Hematopoietic multipotent progenitor cell treated with erythropoietin and hydrocortisone succinate and interleukin-3 and kit ligand, for 8 days (in vitro differentiated cells): ENCODE data around the gene METTL8.
A peak's percentile ranks its signal among the peaks of the same experiment; 100 is the strongest.
"Not testable (repeated sequence)": the region's sequence is repeated elsewhere in the genome, so short reads cannot be mapped to it uniquely, and the experiment has no call there.

Experiments
- DNase-seq: peaks from one replicate; pipeline ENCODE4 v3.0.0-alpha.2; 2015

METTL8 gene

GRCh38 chr2:171422710-171423495 lies 10.9 kb downstream of the METTL8 start:
- DNase-seq, result not testable (repeated sequence)

GRCh38 chr2:171420728-171421563 lies 12.8 kb downstream of the METTL8 start:
- no peak for DNase-seq

- DNase-seq, result no peak
Observed at GRCh38 chr2:171419333-171419732, 14.5 kb downstream of the METTL8 start.

DNA sequence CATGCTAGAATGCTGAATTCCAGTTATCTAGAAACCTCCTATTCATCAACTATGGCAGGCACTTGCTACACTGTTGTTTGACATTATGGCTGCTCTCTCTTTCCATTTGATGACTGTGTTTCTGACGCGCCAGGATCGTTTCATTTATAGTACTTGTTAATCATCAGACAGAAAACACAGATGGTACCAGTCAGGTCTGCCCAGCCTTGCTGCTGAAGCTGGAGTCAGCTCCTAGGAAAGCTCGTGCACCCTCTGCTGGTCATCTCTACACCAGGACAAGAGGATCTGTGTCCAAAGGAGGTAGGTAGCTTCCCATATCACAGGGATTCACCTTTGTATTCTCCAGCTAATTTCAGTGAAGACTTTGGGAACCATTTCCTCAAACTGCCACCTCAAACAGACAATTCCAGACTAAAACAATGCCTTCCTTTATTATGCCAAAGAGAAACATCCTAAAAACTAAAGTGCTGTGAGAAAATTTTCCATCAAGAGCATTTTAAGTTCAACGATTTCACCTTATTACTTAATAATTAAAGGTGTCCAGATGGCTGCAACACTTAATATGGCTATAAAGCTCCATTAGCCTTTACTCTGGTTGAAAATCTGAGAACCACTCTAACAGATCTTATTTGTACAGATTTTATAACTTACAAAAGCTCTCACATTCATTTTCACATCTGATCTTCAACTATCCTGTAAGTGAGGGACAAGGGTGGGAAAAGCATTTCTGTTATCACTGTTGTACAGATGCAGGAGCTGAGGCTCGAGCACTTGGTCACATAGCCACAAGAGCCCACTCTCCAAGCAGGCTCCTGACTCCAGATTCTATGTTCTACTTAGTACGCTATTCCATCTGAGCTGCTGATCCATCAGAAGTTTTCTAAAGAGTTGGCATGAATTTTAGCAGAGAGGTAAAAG lies 17.5 kb downstream of the METTL8 start:
- DNase-seq, result peak; percentile 90

- peak; percentile 90 for DNase-seq
Observed at GRCh38 chr2:171414645-171415044, 19.1 kb downstream of the METTL8 start.

DNA sequence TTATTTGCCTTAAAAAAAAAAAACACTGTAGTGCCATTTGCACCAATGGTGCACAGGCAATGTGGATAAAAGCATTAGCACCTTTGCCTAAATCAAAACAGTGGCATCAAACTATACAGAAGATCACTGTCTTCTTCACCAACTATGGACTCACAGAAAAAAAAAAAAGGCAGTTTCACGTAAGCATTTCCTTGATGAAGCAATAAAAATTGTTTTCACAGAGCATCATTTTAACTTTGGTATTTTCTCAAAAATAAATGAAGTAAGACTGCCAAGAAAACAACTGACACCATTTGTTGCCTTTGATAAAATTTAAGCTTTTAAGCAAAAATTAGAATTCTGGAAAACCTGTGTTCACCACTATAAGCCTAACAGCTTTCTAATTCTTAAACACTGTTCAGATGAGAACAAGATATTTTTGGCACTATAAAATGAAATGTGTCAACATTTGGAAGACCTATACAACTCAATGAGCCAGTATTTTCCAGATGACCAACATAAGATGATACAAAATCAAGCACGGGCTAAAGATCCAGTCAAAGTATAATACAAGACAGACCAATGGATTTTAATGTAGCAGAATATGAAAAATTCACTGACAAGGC lies 21.1 kb downstream of the METTL8 start:
- DNase-seq, result no peak

DNA sequence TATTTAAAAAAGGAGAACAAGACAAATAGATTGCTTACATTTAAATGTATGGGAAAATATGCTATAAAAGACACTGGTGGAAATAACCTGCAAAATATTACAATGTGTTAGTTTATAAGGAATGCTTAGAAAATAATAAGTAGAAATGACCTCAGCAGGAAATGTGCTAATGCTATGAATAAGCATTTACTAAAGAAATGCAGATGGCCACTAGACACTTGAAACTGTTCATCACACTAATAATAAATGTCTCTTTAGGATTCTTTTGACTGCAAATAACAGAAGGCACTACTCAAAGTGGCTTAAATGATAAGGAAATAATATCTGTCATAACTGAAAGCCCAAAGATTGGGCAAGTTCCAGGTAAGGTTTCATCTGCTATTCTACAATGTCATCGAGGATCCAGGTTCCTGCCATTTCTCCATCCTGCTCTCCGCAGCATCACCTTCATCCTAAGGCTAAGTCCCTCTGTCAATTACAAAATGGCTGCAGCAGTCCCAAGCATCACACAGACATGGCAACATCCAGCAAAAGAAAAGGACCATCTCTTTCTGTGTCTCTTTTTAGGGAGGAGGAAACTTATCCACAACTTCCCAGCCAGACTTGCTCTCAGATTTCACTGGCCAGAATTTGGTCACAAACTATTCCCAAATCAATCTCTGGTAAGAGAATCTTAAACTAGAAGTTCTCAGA lies 21.9 kb downstream of the METTL8 start:
- DNase-seq, result no peak

DNA sequence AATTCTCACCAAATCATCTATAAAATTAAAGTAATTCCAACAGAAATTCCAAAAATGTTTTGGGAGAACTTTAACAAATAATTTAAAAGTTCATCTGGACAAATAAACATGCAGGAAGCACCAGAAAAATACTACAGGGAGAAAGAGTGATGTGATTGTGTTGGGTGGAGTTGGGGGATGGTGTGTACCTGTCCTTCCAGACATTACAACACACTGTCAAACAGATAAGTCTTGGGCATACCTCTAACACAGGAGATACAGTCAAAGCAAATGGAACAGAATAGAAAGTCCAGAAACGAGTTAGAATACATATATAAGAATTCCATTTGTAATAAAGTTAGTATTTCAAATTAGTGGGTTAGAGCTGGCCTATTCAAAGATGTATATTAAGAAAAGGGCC lies 22.6 kb downstream of the METTL8 start:
- DNase-seq, result no peak

DNA sequence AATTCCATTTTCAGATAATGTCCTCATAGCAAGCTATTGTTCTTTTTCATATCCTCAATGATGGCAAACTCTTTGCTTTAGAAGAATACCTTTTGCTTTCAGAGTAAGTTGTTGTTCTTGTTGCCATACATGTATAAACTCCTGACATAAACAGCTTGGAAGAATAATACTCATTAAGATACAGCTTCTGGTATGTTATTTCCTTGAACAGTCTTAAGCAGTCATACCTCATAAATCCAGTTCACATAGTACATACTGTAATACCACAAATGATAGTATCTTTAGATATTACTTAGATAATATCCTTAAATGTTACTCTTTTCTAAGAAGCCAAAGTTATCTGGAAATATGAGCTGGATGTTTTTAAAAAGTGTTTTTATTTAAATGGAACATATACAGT lies 23.2 kb downstream of the METTL8 start:
- DNase-seq, result no peak

- no peak for DNase-seq
Observed at GRCh38 chr2:171410101-171410500, 23.7 kb downstream of the METTL8 start.

- DNase-seq, result no peak
Observed at GRCh38 chr2:171409436-171409971, 24.3 kb downstream of the METTL8 start.

DNA sequence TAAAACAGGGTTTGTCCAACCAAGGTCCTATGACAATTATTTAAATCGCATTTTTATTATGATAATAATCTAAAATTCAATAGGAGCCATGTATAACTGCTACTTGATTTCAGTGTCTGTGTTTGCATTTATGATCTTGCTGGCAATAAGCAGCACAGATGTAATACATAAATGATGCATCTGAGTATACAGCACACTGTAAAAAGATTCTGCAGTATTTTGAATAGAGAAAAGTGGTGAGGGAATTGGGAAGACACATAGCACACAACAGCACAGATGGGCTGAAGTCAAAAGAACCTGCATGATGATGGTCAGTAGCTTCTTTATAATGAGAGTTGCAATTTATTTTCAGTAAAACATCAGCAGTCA lies 26.1 kb downstream of the METTL8 start:
- no peak for DNase-seq

- DNase-seq, result no peak
Observed at GRCh38 chr2:171407030-171407675, 26.6 kb downstream of the METTL8 start.

- DNase-seq, result no peak
Observed at GRCh38 chr2:171406044-171406443, 27.7 kb downstream of the METTL8 start.

GRCh38 chr2:171405546-171405945 lies 28.2 kb downstream of the METTL8 start:
- DNase-seq, result no peak

DNA sequence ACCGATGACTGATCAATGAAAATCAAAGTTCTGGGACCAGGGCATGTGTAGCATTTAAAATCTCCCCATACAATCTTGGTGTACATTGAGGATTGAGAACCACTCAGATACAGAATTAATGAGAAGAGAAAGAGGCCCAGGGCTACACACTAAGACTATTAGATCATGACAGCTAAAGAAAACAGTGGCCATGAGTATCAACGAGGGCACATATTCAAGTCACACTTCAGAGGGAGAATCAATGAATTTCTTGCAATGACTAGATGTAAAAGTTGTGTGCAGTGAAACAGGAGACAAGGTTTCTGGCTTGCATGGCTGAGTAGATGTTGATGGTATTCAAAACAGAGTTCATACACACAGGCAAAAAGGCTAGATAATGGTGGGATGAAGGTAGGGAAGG lies 29.1 kb downstream of the METTL8 start:
- no peak for DNase-seq

DNA sequence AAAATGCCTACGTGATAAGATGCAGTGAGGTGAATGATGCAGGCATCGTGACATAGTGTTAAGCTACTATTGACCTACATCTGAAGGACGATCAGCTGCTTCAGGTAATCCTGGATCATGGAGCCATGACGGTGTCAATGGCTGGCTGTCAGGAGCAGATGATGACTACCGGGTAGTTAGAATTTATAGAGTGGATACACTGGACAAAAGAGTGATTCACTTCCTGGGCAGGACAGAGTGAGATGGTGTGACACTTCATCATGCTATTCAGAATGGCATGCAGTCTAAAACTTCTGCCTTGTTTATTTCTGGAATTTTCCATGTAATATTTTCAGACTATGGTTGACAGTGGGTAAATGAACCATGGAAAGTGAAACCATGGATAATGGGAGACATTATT lies 29.5 kb downstream of the METTL8 start:
- DNase-seq, result no peak

- DNase-seq, result no peak
Observed at GRCh38 chr2:171402906-171403580, 30.7 kb downstream of the METTL8 start.

DNA sequence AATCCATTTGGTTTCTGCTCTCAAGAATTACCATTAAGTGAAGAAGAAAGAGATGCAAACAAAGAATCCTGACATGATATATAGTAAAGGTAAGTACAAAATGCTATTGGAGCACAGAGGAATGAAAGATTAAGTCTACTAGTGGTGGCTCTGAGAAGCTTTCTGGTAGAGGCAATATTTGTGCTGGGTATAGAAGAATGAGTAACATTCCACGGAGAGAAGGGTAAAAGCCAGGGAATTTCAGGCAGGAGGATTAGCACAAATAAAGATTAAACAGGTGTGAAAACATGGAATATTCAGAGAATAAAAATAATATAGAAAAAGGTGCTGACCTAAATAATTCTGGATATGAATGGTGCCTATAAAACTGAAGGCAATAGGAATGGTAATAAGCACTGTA lies 31.8 kb downstream of the METTL8 start:
- no peak for DNase-seq

GRCh38 chr2:171400395-171400794 lies 33.4 kb downstream of the METTL8 start:
- no peak for DNase-seq

- DNase-seq, result no peak
Observed at GRCh38 chr2:171399292-171399691, 34.5 kb downstream of the METTL8 start.
